ENCODE measurements around the gene ALOX12B.
"Not testable (repeated sequence)": the region's sequence is repeated elsewhere in the genome, so short reads cannot be mapped to it uniquely, and the experiment has no call there.

The ALOX12B gene

DNA sequence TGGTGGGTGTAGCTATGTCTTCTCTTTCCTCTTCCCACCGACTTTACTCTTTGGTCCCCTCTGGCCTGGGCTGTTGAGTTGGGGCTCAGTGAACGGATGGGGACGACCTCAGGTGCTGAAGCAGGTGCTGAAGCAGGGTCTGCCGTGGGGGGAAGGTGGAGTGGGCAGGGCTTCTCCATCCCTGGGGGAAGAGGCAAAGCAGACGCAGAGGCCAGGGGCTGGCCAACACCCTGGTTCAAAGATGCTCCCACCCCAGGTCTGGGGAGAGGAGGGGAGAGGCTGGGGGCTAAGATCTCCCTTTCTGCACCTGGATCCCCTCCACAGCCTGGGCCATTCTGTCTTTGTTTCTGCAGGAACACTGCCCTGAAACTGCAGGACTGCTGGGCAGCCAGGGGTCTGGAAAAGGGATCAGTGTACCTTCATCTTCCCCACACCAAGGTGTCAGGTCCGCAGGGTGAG is 22.9 kb downstream of the ALOX12B start:
- no peak for DNase-seq (ENCODE audit: low spot score)

DNA sequence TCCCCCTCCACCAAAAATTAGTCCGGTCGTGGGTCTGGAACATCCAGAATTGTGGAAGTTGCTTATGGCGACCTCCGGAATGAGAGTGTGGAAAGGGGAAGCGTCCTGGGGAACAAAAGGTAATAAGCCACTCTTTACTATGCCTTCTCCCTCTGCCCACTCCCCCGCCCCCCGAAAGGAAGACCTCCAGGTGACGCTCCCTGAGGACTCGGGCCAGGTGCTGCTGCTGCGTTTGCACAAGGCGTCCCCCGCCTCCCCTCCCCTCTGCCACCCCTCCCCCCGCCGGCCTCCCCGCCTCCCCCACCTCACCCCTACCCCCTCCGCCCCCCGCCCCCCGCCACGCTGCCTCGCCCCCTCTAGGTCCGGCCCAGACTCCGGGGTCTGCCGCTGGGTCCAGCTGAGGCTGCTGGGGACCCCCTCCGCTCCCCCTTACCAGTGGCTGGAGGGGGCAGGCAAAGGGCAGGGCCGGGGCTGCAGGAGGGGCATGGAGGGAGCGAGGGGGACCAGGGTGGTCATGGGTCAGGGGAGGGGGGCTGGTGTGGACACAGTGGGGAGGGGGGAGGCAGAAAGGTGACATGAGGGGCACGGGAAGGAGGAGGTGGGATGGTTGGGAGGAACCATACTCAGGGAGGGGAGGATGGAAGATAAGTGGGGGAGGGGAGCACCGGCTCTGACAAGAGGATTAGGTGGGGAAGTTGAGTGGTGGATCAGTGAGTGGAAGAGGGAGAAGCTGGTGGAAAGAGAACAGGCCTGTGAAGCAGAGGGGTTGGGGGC is 23.6 kb downstream of the ALOX12B start:
- DNase-seq (ENCODE audit: low spot score) = no peak

DNA sequence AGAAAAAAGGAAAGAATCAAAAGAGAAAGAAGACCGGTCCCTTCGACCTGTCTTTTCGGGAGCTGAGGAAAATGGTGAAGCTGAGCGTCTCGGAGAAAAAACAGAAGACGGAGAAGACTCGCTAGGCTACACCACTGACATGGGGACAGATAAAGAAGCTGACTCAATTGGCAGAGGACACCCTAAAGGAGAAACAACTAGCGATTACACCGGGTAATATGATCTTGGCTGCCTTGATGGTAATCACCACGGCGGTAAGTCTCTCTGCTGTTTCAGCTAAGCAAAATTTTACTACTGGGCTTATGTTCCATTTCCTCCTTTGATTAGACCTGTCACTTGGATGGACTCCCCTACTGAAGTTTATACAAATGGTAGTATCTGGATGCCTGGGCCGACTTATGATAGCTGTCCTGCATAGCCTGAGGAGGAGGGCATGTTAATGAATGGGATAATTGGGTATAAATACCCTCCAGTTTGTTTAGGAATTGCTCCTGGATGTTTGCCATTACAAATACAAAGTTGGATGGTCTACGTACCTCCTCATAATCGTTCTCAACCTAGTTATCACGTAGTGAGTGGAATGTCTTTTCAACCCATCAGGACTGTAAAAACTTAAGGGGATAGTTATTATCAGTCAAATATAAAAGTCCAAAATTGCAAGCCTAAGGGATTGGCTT is 24.6 kb downstream of the ALOX12B start:
- no peak for DNase-seq (ENCODE audit: low spot score)

DNA sequence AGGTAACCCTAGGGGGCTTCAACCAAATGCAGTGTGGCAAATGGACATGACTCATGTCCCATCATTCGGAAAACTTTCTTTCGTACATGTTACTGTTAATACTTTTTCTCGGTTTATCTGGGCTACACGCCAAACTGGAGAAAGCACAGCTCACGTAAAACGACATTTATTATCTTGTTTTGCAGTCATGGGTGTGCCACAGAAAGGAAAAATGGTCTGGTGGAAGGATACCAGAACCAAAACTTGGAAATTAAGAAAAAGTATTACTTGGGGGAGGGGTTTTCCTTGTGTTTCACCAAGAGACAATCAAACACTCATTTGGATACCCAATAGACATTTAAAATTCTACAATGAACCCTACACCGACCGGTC is 25.1 kb downstream of the ALOX12B start:
- DNase-seq (ENCODE audit: low spot score) = no peak

DNA sequence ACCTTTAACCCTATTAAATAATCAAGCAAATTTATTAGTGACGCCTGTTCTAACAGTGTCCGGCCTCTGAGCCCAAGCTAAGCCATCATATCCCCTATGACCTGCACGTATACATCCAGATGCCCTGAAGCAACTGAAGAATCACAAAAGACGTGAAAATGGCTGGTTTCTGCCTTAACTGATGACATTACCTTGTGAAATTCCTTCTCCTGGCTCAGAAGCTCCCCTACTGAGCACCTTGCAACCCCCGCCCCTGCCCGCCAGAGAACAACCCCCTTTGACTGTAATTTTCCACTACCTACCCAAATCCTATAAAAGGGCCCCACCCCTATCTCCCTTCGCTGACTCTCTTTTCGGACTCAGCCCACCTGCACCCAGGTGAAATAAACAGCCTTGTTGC is 25.7 kb downstream of the ALOX12B start:
- not testable (repeated sequence) for DNase-seq (ENCODE audit: low spot score)

DNA sequence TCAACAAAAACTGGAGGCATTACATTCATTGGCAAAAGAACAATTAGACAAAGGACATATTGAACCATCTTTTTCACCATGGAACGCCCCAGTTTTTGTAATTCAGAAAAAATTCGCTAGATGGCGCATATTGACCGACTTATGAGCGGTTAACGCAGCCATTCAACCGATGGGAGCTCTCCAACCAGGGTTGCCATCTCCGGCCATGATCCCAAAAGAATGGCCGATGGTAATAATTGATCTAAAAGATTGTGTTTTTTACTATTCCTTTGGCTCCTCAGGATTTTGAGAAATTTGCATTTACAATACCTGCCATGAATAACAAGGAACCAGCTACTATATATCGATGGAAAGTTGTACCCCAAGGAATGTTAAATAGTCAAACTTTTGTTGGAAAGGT is 27.2 kb downstream of the ALOX12B start:
- DNase-seq (ENCODE audit: low spot score) = peak; percentile 72

DNA sequence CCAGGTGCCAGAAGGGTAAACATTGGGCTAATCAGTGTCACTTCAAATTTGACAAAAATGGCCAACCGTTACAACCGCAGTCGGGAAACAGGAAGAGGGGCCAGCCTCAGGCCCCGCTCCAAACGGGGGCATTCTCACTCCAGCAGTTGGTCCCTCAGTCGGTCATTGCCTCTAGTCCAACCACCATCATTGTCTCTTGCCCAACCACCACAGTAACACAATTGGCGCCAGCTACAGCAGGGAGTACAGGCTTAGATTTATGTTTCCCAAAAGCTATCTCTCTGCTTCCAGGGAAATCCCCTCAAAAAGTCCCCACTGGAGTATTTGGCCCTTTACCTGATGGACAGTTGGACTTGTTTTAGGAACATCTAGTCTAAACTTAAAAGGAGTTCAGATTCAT is 28.4 kb downstream of the ALOX12B start:
- no peak for DNase-seq (ENCODE audit: low spot score)

DNA sequence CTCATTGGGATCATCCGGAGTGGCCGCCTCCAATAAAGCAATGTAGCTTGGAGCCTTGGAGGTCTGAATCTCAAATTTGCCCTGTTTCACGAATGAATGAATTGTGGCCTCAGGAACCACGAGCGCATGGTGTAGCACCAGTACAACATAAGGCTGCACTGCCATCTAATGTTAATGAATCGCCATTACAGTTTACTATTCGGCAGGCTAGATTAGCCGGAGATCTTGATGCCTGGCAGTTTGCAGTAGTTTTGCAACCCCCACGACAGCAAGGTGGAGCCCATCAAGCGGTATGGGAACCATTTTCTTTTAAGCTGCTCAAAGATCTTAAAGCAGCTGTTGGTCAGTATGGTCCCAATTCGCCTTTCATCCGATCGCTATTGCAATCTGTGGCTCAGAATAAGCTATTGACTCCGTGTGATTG is 29.8 kb downstream of the ALOX12B start:
- DNase-seq (ENCODE audit: low spot score) = peak; percentile 87

DNA sequence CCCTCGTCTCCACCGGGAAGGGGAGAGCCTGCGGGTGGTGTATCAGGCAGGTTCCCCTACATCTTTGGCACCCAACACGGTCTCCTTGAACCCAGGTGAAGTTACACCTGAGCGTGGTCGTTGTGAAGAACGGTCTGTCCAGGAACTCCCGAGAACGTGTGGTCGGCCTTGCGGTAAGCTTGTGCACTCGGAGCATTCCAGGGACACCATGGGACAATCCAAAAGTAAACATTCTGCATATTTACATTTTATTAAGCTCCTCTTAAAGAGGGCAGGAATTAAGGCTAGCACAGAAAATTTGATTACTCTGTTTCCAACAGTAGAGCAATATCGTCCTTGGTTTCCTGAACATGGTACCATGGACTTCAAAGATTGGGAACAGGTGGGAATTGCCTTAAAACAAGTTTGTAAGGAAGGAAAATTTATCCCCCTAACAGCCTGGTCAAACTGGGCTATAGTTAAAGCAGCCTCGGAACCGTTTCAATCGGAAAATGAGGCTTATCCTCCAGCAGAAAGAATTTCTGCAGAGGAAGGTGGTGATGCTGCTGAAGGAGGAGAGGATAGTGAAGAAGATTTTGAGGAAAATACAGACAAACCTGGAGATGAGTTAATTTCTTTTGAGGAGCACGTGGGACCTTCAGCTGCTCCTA is 30.4 kb downstream of the ALOX12B start:
- DNase-seq (ENCODE audit: low spot score) = no peak

DNA sequence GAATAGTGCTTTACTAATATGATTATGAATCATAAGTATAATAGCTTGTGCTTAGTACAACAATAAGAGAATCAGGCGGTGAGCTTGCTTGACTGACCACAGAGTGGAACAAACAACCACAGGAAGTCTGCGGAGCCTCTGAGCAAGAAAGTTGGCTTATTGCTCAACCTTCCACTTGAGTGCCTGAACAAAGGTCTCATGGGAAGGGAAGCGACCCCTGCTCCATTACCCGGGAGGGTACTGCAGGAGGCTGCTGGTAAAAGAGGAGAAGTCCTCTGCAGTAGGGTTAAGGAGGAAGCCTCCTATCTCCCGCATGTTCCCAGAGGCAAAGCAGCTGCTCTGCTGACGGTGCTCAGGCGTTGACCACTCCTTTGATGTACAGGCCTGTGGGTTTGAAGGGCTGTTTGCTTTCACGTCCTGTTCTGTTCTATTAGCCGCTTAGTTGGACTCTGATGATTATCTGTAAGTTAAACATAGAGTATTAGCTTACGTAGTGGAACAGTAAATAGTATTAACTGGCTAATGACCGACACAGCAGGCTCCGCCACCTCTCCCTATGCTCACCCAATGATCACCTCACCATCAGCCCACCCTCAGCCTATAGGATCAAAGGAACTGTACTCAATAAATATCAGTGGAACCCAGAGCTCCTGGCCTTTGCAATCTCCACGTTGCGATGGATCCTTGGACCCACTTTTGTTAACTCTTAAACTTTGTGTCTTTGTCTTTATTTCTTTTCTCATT is 31.1 kb downstream of the ALOX12B start:
- no peak for DNase-seq (ENCODE audit: low spot score)

DNA sequence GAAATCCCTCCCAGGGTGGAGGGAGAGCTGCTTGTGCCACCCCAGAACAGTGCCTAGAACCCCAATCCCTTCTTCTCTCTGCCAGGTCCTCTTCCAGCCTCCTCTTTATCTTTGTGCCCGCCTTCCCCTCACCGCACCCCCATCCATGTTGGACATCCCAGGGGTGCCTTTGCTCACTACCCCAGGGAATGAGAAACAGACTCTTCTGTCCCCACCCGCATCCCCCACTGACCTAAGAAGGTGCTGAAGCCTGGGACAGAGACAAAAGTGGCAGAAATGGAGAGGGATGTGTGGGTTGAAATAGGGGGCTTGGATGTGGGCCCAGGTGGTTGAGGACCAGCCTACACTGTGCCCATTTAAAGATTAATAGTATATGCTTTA is 31.7 kb downstream of the ALOX12B start:
- no peak for DNase-seq (ENCODE audit: low spot score)

DNA sequence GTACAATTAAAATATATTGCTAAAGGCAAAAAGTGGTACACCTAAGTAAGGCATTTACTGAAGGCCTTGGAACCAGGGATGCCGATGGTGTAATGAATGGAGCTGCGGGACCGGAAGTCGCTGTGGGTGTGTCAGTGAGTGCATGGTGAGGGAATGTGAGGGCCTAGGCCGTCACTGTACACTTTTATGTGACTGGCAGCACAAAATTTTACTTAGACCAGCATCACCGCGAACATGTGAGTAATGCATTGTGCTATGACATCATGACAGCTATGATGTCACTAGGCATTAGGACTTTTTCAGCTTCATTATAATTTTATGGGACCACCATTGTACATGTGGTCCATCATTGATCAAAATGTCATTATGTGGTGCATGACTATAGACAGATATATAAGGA is 33.9 kb downstream of the ALOX12B start:
- peak; percentile 23 for DNase-seq (ENCODE audit: low spot score)

DNA sequence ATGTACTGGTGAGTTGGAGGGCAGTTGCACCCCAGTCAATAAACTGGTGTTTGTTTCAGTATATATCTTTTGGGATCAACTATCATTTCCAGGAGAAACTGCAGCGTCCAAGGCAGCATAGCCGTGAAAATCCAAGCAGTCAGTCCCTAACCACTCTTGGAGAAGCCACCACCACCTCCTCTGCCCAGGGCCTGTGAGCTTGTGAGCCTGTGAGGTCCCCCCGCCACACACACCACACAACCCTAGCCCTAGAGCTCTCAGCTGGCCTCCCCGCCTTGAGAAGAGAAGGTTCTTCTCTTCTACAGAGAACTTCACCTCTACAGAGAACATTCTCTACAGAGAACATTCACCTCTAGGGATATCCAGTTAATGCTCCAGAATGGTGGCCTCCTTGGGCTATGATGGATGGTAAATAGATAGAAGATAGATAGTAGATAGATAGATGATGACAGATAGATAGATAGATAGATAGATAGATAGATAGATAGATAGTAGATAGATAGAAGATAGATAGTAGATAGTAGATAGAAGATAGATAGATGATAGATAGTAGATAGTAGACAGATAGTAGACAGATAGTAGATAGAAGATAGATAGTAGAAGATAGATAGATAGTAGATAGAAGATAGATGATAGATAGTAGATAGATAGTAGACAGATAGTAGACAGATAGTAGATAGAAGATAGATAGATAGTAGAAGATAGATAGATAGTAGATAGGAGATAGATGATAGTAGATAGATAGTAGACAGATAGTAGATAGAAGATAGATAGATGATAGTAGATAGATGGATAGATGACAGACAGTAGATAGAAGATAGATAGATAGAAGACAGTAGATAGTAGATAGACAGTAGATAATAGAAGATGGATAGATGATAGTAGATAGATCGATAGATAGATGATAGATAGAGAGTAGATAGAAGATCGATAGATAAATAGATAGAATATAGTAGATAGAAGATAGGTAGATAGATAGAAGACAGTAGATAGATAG is 35.0 kb downstream of the ALOX12B start:
- DNase-seq (ENCODE audit: low spot score) = no peak

DNA sequence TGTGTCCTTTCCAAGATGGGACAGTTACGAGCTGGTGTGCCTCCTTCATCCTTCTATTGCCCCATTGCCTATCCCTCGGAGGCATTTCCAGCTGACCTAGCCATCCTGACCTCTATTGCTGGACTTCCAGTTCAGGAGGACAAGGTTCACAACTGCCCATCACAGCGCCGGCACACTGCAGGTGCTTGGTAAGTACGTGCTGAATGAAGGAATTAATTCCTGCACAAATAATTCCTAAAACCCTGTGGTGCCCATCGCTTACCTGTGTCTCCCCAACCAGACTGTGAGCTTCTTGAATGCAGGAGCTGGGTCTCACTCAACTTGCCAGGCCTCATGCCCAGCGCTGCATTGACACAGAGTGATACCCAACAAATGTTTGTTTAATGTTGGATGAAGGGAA is 35.7 kb downstream of the ALOX12B start:
- no peak for DNase-seq (ENCODE audit: low spot score)

DNA sequence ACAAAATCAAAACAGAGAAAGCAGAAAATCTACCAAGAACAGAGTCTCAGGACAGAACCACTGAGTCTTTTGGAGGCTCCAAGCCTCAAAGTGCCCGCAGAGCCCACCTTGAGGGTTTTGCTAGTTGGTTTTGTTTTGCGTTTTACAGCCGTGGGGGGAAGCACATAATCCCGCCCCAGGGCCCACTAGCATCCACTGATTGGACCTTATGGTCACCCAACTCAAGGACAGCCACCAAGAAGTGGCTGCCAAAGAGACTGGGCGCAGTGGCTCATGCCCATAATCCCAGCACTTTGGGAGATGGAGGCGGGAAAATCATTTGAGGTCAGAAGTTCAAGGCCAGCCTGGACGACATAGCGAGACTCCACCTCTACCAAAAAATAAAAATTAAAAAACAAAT is 38.8 kb downstream of the ALOX12B start:
- DNase-seq (ENCODE audit: low spot score) = no peak

DNA sequence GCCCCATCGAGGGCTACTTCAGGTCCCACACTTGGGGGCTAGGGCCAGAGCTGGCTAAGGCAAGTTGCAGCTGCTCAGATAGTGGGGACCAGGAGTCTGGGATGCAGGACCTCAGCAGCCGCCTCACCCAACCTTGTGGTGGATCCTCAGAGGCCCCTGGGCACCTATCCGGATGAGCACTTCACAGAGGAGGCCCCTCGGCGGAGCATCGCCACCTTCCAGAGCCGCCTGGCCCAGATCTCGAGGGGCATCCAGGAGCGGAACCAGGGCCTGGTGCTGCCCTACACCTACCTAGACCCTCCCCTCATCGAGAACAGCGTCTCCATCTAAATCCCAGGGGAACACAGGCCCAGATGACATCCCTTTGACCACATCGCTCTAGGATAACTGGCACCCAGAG is 39.3 kb downstream of the ALOX12B start:
- DNase-seq (ENCODE audit: low spot score) = no peak

DNA sequence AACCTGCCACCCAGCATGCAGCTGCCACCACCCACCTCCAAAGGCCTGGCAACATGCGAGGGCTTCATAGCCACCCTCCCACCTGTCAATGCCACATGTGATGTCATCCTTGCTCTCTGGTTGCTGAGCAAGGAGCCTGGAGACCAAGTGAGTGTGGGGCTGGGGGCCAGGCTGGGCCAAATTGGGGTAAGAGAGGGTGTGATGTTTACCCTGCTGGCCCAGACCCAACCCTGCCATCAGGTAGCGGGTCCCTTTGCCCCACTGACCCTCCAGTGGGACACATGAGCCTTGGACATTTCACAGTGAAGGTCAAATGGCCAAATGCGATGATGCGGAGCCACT is 39.8 kb downstream of the ALOX12B start:
- no peak for DNase-seq (ENCODE audit: low spot score)

DNA sequence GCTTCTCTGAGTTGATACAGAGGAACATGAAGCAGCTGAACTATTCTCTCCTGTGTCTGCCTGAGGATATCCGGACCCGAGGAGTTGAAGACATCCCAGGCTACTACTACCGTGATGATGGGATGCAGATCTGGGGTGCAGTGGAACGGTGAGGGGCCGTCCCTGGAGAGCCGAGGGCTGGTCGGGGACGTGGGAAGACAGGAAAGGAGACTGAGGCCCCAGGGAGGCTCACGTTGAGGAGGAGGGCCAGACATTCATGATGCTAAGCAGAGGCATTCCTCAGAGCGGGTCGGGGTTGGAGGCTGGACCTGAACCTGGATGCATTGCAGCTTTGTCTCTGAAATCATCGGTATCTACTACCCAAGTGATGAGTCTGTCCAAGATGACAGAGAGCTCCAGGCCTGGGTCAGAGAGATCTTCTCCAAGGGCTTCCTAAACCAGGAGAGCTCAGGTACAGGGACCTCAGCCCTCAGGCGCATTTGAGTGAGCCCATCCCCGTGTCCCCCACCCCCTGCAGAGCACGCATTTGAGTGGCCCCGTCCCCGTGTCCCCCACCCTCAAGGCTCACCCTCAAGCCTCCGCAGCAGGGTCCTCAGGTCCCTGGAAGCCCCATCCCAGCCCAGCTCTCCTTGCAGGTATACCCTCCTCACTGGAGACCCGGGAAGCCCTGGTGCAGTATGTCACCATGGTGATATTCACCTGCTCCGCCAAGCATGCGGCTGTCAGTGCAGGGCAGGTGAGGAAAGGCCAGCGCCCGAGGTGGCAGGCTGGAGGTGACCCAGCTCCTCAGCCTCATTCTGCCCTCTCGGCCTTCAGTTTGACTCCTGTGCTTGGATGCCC is 40.4 kb downstream of the ALOX12B start:
- no peak for DNase-seq (ENCODE audit: low spot score)

DNA sequence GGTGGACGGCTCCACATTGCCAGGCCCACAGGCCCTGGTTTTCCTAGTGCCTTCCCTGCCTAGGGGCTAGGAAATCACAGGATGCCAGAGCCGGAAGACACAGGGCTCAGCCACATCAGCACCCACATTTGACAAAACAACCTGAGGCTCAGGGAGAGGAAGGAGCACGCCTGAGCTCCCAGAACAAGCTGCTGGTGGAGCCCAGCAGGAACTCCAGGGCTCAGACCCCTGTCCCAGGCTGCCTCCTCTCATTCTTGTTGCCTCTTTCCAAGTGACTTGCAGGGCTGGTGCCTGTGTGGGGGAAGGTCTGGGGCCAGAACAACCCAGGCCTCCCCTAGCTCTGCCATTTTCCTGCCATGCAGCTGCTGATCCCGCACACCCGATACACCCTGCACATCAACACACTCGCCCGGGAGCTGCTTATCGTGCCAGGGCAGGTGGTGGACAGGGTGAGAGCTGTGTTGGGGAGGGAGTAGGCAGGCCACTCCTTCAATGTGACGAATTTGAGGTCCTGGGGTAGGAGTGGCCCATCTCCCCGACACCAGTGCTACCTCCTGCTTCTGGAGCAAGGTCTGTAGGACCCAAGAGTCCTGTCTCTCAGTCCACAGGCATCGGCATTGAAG is 41.1 kb downstream of the ALOX12B start:
- DNase-seq (ENCODE audit: low spot score) = no peak
